SW480 (cell line): ENCODE measurements around the gene GRHL1.
"Not testable (repeated sequence)": the region's sequence is repeated elsewhere in the genome, so short reads cannot be mapped to it uniquely, and the experiment has no call there.

Source experiments
- DNase-seq: peaks from one replicate; pipeline ENCODE4 v3.0.0-alpha.2; 2016; ENCODE audit warnings: low spot score

The GRHL1 gene

DNA sequence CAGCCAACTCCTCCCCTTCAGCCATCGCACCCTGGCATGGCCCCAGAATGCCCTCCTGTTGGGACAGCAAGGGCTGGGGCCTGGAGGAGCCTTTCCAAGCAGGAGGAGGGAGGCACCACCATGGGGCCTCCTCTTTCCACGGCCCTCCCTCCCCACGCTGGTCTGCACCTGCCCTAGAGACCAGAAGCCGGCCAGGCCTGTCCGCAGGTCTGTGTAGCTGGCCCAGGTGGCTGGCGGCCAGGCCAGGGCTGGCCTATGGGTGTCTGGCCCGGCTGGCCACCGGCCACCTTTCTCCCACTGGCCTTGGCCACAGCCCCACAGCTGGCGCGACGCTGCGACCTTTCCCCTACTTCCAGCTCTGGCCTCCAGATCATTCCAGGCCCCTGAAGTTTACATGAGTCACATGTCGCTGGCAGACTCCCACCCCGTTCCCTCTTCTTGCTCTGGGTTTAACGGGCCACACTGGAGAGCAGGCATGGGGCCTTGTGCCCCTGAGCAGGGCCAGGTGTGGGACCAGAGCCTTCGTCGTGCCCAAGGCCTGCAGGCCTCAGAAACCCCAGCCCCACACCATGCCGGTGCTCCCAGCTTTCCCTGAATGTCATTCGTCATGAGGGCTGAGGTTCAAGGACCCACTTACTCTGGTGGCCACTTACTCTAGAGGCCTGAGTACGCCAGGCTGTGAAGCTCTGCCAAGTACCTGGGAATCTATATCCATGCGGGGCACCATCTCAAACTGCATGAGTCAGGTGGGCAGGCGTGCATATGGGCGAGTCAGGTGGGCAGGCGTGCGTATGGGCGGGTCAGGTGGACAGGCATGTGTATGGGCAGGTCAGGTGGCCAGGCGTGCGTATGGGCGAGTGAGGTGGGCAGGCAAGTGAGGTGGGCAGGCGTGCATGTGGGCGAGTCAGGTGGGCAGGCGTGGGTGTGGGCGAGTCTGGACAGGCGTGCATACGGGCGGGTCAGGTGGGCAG is 58.6 kb downstream of the GRHL1 start:
- no peak for DNase-seq

DNA sequence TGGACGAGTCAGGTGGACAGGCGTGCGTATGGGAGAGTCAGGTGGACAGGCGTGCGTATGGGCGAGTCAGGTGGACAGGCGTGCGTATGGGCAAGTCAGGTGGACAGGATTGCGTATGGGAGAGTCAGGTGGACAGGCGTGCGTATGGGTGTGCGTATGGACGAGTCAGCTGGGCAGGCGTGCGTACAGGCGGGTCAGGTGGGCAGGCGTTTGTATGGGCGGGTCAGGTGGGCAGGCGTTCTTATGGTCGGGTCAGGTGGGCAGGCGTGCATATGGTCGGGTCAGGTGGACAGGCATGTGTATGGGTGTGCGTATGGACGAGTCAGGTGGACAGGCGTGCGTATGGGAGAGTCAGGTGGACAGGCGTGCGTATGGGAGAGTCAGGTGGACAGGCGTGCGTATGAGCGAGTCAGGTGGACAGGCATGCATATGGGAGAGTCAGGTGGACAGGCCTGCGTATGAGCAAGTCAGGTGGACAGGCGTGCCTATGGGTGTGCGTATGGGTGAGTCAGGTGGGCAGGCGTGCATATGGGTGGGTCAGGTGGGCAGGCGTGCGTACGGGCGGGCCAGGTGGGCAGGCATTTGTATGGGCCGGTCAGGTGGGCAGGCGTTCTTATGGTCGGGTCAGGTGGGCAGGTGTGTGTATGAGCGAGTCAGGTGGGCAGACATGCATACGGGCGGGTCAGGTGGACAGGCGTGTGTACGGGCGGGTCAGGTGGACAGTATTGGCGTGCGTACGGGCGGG is 59.5 kb downstream of the GRHL1 start:
- DNase-seq = not testable (repeated sequence)

DNA sequence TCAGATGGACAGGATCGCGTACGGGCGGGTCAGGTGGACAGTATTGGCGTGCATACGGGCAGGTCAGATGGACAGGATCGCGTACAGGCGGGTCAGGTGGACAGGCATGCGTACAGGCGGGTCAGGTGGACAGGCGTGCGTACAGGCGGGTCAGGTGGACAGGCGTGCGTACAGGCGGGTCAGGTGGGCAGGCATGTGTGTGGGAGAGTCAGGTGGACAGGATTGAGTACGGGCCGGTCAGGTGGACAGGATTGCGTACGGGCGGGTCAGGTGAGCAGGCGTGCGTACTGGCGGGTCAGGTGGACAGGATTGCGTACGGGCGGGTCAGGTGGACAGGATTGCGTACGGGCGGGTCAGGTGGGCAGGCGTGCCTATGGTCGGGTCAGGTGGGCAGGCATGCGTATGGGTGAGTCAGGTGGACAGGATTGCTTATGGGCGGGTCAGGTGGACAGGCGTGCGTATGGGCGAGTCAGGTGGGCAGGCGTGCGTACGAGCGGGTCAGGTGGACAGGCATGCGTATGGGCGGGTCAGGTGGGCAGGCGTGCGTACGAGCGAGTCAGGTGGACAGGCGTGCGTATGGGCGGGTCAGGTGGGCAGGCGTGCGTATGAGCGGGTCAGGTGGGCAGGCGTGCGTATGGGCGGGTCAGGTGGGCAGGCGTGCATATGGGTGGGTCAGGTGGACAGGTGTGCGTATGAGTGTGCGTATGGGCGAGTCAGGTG is 60.3 kb downstream of the GRHL1 start:
- DNase-seq = peak; percentile 96

DNA sequence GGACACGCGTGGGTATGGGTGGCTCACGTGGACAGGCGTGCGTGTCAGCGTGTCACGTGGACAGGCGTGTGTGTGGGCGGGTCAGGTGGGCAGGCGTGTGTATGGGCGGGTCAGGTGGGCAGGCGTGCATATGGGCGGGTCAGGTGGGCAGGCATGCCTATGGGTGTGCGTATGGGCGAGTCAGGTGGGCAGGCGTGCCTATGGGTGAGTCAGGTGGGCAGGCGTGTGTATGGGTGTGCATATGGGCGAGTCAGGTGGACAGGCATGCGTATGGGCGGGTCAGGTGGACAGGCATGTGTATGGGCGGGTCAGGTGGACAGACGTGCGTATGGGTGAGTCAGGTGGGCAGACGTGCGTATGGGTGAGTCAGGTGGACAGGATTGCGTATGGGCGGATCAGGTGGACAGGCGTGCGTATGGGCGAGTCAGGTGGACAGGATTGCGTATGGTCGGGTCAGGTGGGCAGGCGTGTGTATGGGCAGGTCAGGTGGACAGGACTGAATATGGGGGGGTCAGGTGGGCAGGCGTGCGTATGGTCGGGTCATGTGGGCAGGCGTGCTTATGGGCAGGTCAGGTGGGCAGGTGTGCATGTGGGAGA is 61.0 kb downstream of the GRHL1 start:
- peak; percentile 99 for DNase-seq

DNA sequence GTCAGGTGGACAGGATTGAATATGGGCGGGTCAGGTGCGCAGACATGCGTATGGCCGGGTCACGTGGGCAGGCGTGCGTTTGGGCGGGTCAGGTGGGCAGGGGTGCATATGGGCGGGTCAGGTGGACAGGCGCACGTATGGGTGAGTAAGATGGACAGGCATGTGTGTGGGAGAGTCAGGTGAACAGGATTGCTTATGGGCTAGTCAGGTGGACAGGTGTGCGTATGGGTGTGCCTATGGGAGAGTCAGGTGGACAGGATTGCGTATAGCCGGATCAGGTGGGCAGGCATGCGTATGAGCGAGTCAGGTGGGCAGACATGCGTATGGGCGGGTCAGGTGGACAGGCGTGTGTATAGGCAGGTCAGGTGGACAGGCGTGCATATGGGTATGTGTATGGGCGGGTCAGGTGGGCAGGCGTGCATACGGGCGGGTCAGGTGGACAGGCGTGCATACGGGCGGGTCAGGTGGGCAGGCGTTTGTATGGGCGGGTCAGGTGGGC is 61.5 kb downstream of the GRHL1 start:
- no peak for DNase-seq

DNA sequence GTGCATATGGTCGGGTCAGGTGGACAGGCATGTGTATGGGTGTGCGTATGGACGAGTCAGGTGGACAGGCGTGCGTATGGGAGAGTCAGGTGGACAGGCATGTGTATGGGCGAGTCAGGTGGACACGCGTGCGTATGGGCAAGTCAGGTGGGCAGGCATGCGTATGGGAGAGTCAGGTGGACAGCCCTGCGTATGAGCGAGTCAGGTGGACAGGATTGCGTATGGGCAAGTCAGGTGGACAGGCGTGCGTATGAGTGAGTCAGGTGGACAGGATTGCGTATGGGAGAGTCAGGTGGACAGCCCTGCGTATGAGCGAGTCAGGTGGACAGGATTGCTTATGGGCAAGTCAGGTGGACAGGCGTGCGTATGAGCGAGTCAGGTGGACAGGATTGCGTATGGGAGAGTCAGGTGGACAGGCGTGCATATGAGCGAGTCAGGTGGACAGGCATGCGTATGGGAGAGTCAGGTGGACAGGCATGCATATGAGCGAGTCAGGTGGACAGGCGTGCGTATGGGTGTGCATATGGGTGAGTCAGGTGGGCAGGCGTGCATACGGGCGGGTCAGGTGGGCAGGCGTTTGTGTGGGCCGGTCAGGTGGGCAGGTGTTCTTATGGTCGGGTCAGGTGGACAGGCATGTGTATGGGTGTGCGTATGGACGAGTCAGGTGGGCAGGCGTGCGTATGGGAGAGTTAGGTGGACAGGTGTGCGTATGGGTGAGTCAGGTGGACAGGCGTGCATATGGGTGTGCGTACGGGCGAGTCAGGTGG is 62.3 kb downstream of the GRHL1 start:
- peak; percentile 74 for DNase-seq

DNA sequence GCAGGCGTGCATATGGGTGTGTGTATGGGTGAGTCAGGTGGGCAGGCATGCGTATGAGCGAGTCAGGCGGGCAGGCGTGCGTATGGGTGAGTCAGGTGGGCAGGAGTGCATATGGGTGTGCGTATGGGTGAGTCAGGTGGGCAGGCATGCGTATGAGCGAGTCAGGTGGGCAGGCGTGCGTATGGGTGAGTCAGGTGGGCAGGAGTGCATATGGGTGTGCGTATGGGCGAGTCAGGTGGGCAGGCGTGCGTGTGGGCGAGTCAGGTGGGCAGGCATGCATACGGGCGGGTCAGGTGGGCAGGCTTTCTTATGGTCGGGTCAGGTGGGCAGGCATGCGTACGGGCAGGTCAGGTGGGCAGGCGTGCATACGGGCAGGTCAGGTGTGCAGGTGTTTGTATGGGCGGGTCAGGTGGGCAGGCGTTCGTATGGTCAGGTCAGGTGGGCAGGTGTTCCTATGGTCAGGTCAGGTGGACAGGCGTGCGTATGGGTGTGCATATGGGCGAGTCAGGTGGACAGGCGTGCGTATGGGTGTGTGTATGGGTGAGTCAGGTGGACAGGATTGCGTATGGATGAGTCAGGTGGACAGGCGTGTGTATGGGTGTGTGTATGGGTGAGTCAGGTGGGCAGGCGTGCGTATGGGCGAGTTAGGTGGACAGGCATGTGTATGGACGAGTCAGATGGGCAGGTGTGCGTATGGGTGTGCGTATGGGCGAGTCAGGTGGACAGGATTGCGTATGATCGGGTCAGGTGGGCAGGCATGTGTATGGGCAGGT is 63.1 kb downstream of the GRHL1 start:
- peak; percentile 78 for DNase-seq

DNA sequence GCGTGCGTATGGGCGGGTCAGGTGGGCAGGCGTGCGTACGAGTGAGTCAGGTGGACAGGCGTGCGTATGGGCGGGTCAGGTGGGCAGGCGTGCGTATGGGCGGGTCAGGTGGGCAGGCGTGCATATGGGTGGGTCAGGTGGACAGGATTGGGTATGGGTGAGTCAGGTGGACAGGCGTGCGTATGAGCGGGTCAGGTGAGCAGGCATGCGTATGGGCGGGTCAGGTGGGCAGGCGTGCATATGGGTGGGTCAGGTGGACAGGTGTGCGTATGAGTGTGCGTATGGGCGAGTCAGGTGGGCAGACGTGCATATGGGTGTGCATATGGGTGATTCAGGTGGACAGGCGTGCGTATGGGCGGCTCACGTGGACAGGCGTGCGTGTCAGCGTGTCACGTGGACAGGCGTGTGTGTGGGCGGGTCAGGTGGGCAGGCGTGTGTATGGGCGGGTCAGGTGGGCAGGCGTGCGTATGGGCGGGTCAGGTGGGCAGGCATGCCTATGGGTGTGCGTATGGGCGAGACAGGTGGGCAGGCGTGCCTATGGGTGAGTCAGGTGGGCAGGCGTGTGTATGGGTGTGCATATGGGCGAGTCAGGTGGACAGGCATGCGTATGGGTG is 64.0 kb downstream of the GRHL1 start:
- peak; percentile 67 for DNase-seq

DNA sequence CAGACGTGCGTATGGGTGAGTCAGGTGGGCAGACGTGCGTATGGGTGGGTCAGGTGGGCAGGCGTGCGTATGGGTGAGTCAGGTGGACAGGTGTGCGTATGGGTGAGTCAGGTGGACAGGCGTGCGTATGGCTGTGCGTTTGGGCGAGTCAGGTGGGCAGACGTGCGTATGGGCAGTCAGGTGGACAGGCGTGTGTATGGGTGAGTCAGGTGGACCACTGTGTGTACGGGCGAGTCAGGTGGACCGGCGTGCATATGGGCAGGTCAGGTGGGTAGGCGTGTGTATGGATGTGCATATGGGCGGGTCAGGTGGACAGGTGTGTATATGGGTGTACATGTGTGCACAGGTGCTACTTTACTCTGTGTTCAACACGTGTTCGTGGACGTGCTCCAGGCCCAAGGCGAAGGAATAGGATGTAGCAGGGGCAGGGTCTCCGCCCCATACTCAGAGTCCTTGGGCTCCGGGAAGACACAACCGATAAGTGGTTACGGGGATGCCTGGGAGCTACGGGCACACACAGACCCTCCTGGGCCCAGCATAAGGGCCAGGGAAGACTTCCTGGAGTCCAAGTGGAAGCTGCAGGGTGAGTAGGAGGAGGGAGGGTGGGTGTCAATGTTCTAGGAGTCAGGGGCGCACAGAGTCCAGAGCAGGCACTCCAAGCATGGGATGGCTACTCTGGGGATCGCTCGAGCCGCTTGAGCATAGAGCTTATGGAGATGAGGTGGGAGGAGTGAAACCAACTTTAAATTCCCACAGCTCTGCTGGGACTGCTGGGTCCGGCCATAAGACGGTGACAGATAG is 64.7 kb downstream of the GRHL1 start:
- DNase-seq = peak; percentile 69

DNA sequence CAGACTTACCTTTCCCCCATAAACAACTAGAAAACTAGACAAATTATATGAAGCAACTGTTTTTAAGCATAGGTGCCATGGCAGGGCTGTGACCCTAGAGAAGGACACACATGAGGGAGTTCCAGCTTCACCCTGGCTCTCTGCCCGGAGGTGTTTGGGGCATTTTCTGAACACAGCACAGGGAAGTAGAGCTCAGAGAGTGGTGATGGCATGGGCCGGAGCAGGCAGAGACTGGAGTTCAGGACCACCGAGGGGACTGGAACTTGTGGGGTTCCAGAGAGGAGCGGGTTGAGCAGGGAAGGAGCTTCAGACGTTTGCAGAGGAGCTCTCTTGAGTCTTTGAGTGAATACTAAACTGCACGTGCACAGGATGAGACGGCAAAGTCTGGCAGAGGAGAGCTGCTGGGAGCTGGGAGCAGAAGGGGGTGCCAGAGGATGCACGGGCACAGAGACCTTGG is 65.3 kb downstream of the GRHL1 start:
- no peak for DNase-seq

DNA sequence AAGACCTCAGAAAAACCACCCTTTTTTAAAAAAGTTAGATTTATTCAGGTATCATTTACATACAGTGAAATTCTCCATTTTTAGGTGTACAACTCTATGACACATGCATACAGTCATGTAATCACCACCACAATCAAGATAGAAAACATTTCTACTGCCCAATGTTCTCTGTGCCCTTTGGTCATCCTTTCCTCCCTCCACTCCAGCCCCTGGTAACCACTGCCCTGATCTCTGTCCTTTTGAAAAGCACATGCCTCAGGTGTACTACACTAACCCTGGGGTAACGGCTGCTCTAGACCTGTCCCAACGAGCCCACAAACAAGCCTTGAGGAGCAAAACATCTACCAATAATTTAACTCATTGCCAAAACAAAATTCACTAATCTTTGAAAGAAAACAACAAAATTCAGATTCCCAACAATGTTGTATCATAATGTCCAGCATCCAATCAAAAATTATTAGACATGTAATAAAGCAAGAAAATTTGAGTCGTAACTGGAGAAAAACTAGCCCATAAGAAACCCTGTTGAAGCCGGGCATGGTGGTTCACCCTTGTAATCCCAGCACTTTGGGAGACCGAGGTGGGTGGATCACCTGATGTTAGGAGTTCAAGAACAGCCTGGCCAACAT is 65.9 kb downstream of the GRHL1 start:
- no peak for DNase-seq

DNA sequence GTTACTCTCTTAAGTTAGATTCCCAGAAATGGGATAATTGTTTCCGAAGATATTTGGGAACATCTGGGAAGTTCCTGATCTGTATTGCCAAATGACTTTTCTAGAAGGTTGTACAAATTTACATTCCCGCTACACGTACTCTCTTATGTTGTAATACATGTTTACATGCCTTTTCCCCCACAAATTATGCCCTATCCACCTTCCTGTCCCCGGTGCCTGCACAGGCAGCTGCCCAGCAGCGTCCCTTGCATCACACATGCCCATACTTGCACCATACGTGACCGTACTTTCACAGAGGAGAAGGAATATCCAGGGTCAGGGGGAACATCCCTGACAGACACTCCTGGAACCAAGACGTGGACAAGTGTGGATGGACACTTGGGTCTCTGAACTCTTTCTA is 67.7 kb downstream of the GRHL1 start:
- no peak for DNase-seq

DNA sequence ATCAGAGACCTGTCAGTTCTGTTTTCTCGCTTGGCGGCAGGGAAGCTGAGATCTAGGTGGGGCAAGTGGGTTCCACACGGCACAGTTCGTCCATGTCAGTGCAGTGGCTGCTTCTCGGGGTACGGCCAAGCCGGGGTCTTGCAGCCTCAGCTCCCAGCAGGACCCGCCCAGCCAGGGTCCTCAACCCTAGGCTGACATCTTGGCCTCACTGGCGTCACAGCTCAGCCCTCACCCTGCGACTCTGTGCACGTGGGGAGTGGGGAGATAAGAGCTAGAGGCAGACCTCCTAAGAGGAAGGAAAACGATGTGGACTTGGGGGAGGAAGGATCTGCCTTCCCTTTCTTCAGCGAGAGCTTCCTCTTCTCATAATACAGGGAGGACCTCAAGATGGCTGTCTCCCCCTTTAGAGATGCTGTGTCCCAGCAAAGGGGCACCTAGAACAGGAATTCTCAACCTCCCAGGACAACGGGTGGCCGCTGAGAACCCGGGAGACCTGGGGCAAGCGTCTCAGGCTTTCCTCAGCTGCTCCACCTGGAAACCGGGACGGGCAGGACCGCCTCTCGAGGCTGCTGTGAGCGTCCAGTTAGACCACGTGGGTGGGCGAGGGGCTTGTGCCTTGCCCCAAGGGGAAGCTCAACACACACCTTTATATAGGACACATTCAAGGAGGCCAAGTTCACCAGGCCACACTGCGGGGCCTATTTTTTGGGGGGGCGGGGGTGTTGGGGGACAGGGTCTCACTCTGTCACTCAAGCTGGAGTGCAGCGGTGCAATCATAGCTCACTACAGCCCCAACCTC is 68.3 kb downstream of the GRHL1 start:
- no peak for DNase-seq

DNA sequence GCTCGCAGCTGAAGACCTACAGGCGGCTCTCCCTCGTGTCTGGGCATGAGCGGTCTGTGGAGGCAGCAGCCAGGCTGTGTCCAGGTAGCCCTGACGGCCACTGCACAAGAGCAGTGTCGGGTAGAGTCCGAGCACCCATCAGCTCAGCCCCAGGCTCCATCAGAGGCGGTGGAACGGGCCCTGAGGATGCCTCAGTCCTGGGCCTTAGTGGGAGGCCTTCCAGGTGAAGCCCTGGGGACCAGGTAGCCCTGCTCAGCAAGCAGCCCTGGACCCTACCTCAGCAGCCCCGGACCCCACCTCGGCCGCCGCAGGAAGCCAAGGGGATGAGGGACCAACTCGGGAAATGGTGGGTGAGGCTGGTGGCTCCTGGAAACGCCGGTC is 70.5 kb downstream of the GRHL1 start:
- no peak for DNase-seq

DNA sequence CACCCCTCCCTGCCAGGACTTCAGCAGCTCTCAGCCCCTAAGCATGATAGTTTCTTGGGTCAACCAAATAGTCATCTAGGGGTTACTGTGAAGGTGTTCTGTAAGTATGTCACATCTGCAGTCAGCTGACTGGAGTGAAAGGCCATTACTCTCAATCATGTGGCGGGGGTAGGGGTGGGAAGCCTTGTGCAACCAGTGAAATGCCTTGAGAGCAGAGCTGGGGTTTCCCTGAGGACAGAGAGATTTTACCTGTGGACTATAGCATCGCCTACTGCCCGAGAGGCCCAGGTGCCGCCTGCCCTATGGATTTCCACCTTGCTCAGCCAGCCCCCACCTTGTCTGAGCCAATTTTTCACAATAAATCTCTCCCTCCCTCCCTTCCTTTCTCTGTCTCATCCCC is 71.0 kb downstream of the GRHL1 start:
- no peak for DNase-seq

DNA sequence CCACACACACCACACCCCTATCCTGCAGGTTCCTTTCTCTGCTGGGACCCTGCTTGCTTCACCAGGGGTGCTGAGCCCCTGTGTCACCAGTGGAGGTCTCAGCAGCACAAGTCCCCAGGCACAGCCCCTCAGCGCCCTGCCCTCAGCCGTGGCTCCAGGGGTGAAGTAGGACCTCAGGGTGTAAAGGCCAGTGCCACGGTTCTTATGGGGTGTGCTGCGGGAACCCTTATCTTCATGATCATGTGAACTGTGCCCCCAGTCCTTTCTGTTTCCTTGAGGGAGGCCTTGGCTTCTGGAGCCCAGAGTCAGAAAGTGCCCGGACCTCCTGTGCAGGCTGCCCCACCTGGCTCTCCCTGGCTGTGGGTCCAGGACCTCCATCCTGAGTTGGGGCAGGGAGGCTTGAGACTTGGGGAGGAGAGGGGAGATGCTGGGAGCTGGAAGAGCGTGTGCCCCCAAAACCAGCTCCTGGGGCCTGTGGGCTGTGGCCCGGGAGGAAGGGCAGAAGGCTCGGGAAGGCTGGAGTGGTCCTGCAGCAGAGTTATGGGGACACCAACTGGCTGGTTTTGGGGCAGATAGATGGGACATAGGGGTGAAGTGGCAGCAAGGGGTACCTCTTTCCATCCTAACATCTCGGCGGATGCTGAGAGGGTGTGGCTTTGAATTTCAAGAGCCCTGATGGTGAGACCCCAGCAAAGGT is 71.6 kb downstream of the GRHL1 start:
- no peak for DNase-seq

DNA sequence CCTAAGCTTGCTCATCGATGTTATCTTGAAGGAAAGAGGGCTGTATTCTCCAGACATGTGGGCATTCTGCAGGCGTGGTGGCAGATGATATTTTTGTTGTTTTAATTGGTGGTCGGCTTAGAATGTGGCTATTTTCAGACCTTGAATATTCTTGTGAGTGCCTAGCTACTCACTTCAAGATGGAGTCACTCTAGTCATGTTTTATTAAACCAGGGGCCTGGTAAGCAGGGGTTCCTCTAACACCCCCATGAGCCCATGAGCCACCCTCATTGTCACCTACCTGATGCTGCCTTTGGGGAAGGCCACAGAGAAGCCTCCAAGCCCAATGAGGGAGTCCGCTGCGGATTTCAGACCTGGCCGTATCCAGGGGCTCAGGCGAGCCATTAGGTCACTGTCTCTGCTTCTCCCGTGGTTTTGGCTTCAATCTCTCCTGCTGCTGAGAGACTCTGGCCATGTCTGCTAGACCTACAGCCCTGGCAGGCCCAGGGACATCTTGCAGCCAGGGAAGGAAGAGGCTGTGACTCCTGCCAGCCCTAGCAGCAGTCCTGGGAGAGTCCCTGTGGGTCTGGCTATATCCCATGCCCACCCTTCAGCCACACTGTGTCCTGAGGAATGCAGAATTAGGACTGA is 75.6 kb downstream of the GRHL1 start:
- no peak for DNase-seq
